IMR-90 (cell line): ENCODE results near the gene VPS35L. TPM values are rescaled to one million over a fixed set of nuclear protein-coding genes. Genes with fewer than 3 reads are reported as not detected.

ENCODE experiments used
- ATAC-seq: fragments of 200-7000 bp; cut with Tn5 transposase; 2 replicates; pipeline ENCODE4 v1.9.1; 2020; ENCODE audit warnings: low read depth, mild to moderate bottlenecking, moderate library complexity
- BruUV-seq: library from RNA; stranded (reverse); fragments of 400-500 nt; replicated peaks from 2 replicates; lab custom pipeline; 2021; lab: Mats Ljungman, UMichigan
- CTCF ChIA-PET: fragments of 300-600 bp; formaldehyde crosslinking; extraction: SDS; loops from one replicate; lab custom pipeline; 2021; ENCODE audit warnings: antibody characterized with exemption; lab: Yijun Ruan, JAX
- POLR2A ChIA-PET: fragments of 300-600 bp; sonication (Branson Sonifier 250); formaldehyde crosslinking; loops from one replicate; lab custom pipeline; 2022; ENCODE audit warnings: antibody characterized with exemption; ENCODE audit not compliant: unreplicated experiment; lab: Charles Lee
- DNase-seq: peaks from one replicate; pipeline ENCODE4 v3.0.0; 2013
- H2AFZ ChIP-seq: replicated peaks from 2 replicates; pipeline ENCODE3; 2013; ENCODE audit warnings: low read length, mild to moderate bottlenecking; ENCODE audit not compliant: poor library complexity
- H2AK5ac ChIP-seq: 2 replicates; pipeline ENCODE4 v1.6.1; 2013; ENCODE audit warnings: low read depth, low read length, inconsistent platforms
- H2AK9ac ChIP-seq: replicated peaks from 2 replicates; pipeline ENCODE3; 2013; ENCODE audit warnings: mild to moderate bottlenecking, low read depth, low read length, moderate library complexity; ENCODE audit not compliant: poor library complexity
- H2BK120ac ChIP-seq: 2 replicates; pipeline ENCODE4 v1.6.1; 2013; ENCODE audit warnings: low read depth, low read length, inconsistent platforms
- H2BK15ac ChIP-seq: 3 replicates; pipeline ENCODE4 v1.6.1; 2013; ENCODE audit warnings: low read depth, low read length, inconsistent platforms
- H2BK20ac ChIP-seq: 2 replicates; pipeline ENCODE4 v1.6.1; 2013; ENCODE audit warnings: low read depth, mild to moderate bottlenecking, inconsistent platforms, low read length, moderate library complexity
- H2BK5ac ChIP-seq: 2 replicates; pipeline ENCODE4 v1.6.1; 2013; ENCODE audit warnings: mild to moderate bottlenecking, low read depth, low read length, inconsistent platforms; ENCODE audit not compliant: poor library complexity, severe bottlenecking
- H3K14ac ChIP-seq: replicated peaks from 2 replicates; pipeline ENCODE4 v1.6.1; 2013; ENCODE audit warnings: low read depth, low read length, inconsistent platforms
- H3K18ac ChIP-seq: 2 replicates; pipeline ENCODE4 v1.6.1; 2013; ENCODE audit warnings: low read depth, low read length, control low read depth
- H3K23ac ChIP-seq: 2 replicates; pipeline ENCODE4 v1.6.1; 2013; ENCODE audit warnings: low read depth, low read length, inconsistent platforms
- H3K27ac ChIP-seq: 2 replicates; pipeline ENCODE4 v1.5.1; 2013; ENCODE audit warnings: mild to moderate bottlenecking, control low read depth, low read length; ENCODE audit not compliant: insufficient read depth
- H3K27me3 ChIP-seq: 2 replicates; pipeline ENCODE4 v1.6.1; 2013; ENCODE audit warnings: low read length; ENCODE audit not compliant: control insufficient read depth, insufficient read depth
- H3K36me3 ChIP-seq: 2 replicates; pipeline ENCODE4 v1.6.1; 2013; ENCODE audit warnings: low read length, mixed read lengths; ENCODE audit not compliant: control insufficient read depth, insufficient read depth
- H3K4ac ChIP-seq: 2 replicates; pipeline ENCODE4 v1.6.1; 2013; ENCODE audit warnings: low read depth, low read length, inconsistent platforms
- H3K4me1 ChIP-seq: 2 replicates; pipeline ENCODE4 v1.6.1; 2013; ENCODE audit warnings: low read length, mixed read lengths; ENCODE audit not compliant: control insufficient read depth, insufficient read depth
- H3K4me2 ChIP-seq: 2 replicates; pipeline ENCODE4 v1.6.1; 2013; ENCODE audit warnings: low read depth, mild to moderate bottlenecking, control low read depth, low read length, moderate library complexity
- H3K4me3 ChIP-seq: 2 replicates; pipeline ENCODE4 v1.5.1; 2013; ENCODE audit warnings: low read depth, mild to moderate bottlenecking, control low read depth, low read length, moderate library complexity; ENCODE audit not compliant: insufficient read depth
- H3K56ac ChIP-seq: 2 replicates; pipeline ENCODE4 v1.6.1; 2013; ENCODE audit warnings: low read length, inconsistent platforms; ENCODE audit not compliant: insufficient read depth; ENCODE audit errors: extremely low read depth
- H3K79me1 ChIP-seq, 2 experiments: 2 replicates each; pipeline ENCODE4 v1.6.1; 2013; ENCODE audit warnings: low read length in 2 of 2, inconsistent platforms in 1 of 2, low read depth in 1 of 2
- H3K9ac ChIP-seq: 2 replicates; pipeline ENCODE4 v1.6.1; 2013; ENCODE audit warnings: low read depth, low read length, control low read depth
- H3K9me1 ChIP-seq: 2 replicates; pipeline ENCODE4 v1.6.1; 2013; ENCODE audit warnings: low read length, inconsistent platforms; ENCODE audit not compliant: insufficient read depth
- H3K9me3 ChIP-seq: 2 replicates; pipeline ENCODE4 v1.6.1; 2013; ENCODE audit warnings: low read length; ENCODE audit not compliant: control insufficient read depth, insufficient read depth
- H4K20me1 ChIP-seq: 2 replicates; pipeline ENCODE4 v1.6.1; 2013; ENCODE audit warnings: low read length, inconsistent platforms; ENCODE audit not compliant: insufficient read depth
- H4K5ac ChIP-seq: 2 replicates; pipeline ENCODE4 v1.6.1; 2013; ENCODE audit warnings: mild to moderate bottlenecking, low read depth, low read length, control low read depth
- H4K8ac ChIP-seq, 2 experiments: 2 replicates each; pipeline ENCODE4 v1.6.1; 2013; ENCODE audit warnings: low read depth in 2 of 2, low read length in 2 of 2, control low read depth in 1 of 2, inconsistent platforms in 1 of 2
- H4K91ac ChIP-seq: 2 replicates; pipeline ENCODE4 v1.6.1; 2013; ENCODE audit warnings: low read depth, low read length, inconsistent platforms; ENCODE audit not compliant: insufficient read depth
- CEBPB ChIP-seq: IDR thresholded peaks from 2 replicates; pipeline ENCODE4 v1.6.1; 2012; ENCODE audit warnings: low read depth, low read length, improper control_type of control experiment
- FOS ChIP-seq: fragments of 150-350 bp; IDR thresholded peaks from 2 replicates; pipeline ENCODE4 v1.6.1; 2016; ENCODE audit warnings: low read depth, low read length
- WGBS, 2 experiments: methylation state at CpG; one replicate each; pipeline versions ENCODE4 v1.1.5 to v1.1.7; 2013; ENCODE audit warnings: missing lambda C conversion rate in 2 of 2; ENCODE audit not compliant: insufficient read length in 1 of 2; ENCODE audit errors: extremely low coverage in 2 of 2; 5-methylcytosine and 5-hydroxymethylcytosine counted together
- dilution Hi-C: fragments of 300-500 bp; cut with HindIII; formaldehyde crosslinking; loops from one replicate; pipeline ENCODE4 v1.14.3; 2018; ENCODE audit warnings: low sequenced_read_pairs; ENCODE audit not compliant: unreplicated experiment
- in situ Hi-C: fragments of 300-500 bp; cut with MboI; formaldehyde crosslinking; loops from 3 replicates; pipeline ENCODE4 v1.14.3; 2019; ENCODE audit warnings: low sequenced_read_pairs, inconsistent platforms, mixed read lengths
- intact Hi-C: fragments of 100-400 bp; cut with micrococcal nuclease; formaldehyde crosslinking; loops from 2 replicates; pipeline ENCODE4 v1.10.0; 2022
- polyA plus RNA-seq, 3 experiments: library from polyadenylated mRNA; depleted of rRNA; stranded (reverse); fragments of >200 nt; gene quantifications; 2 replicates each; pipeline ENCODE4 v1.2.3, GENCODE V29; 2012; ENCODE audit warnings: low replicate concordance in 1 of 3
- total RNA-seq: library from RNA; depleted of rRNA; stranded (reverse); fragments of >200 nt; gene quantifications from 2 replicates; pipeline ENCODE4 v1.2.3, GENCODE V29; 2012

Gene VPS35L
- total and polyA plus RNA-seq, 2 of the 4 experiments (the other 2 are of a cell fraction) = 28.0 to 40.1 TPM

DNA sequence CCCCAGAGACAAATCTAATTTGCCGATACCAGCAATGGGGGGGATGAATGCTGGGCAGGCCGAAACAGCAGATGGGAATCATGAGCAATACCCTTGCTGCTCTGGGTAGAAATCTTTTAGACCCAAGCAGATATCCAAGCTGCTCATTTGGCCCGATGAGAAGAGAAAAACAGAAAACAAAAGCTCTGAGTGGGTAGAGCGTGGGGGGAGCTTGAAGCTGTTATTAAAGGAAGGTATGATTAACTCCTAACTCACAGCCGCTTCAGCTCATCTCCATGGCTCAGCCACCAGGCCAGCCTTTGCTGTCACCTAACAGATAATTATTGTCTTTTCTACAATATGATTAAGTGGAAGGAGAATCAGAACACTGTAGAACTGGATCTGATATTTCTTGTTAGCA, 58.3 kb downstream of the VPS35L start:
- H3K9ac ChIP-seq = no peak overlapping the region
- no peak overlapping the region for H4K8ac ChIP-seq
- no peaks in the 10 kb centered on the region for H3K4me1 ChIP-seq
- no peaks in the 10 kb centered on the region for H3K27me3 ChIP-seq
- no peak overlapping the region for H2BK120ac ChIP-seq
- no peak overlapping the region for H3K56ac ChIP-seq
- in situ Hi-C loops = loop anchor here (25.0 kb wide), 1 partner anchor 773 kb away; no protein-coding TSS in a partner anchor
- no peak overlapping the region for H3K14ac ChIP-seq
- H3K4me2 ChIP-seq = no peak overlapping the region
- CTCF ChIA-PET = no interaction called here
- H4K91ac ChIP-seq = no peak overlapping the region
- H4K20me1 ChIP-seq = no peaks in the 10 kb centered on the region
- no peak overlapping the region for H2AK5ac ChIP-seq
- H3K9me3 ChIP-seq = no peaks in the 10 kb centered on the region
- no peak for TF ChIP-seq CEBPB
- TF ChIP-seq FOS = no peak
- no peaks in the 10 kb centered on the region for H3K79me1 ChIP-seq
- intact Hi-C loops = no loop called here
- H3K18ac ChIP-seq = no peak overlapping the region
- H4K5ac ChIP-seq = no peak overlapping the region
- no peak overlapping the region for H2BK5ac ChIP-seq
- H3K9me1 ChIP-seq = no peaks in the 10 kb centered on the region
- BruUV-seq = no TSS peak
- dilution Hi-C loops = loop anchor here (25.0 kb wide), 1 partner anchor 273 kb away; the partner anchor contains the start of gene GPRC5B
- no peak overlapping the region for H3K27ac ChIP-seq
- no peak overlapping the region for H2AFZ ChIP-seq
- H2AK9ac ChIP-seq = no peak overlapping the region
- no CpG with 5 or more reads among the region's 5 CpGs for WGBS, 2 experiments
- H2BK15ac ChIP-seq = no peak overlapping the region
- ATAC-seq (no peak), DNase-seq (no peak)
- peaks cover 40% of the 10 kb centered on the region for H3K36me3 ChIP-seq
- no peak overlapping the region for H3K23ac ChIP-seq
- no peak overlapping the region for H3K4me3 ChIP-seq
- POLR2A ChIA-PET = no interaction called here
- H3K4ac ChIP-seq = no peak overlapping the region
- H2BK20ac ChIP-seq = no peak overlapping the region
